WERI-Rb-1 (cell line): ENCODE measurements around the gene C11orf86.

Experiments
- DNase-seq: peaks from one replicate; pipeline ENCODE4 v3.0.0-alpha.2; 2020
- H3K27ac ChIP-seq: fragments of 250-450 bp; sonication (Bioruptor Pico); 2 replicates; pipeline ENCODE4 v1.5.1; 2020; ENCODE audit warnings: mild to moderate bottlenecking, moderate library complexity
- H3K27me3 ChIP-seq: fragments of 250-450 bp; sonication (Bioruptor Pico); 2 replicates; pipeline ENCODE4 v1.5.1; 2021; ENCODE audit warnings: mild to moderate bottlenecking, low read depth, moderate library complexity; ENCODE audit not compliant: insufficient read depth, severe bottlenecking
- H3K36me3 ChIP-seq: fragments of 250-450 bp; sonication (Bioruptor Pico); 2 replicates; pipeline ENCODE4 v1.5.1; 2020; ENCODE audit warnings: mild to moderate bottlenecking, moderate library complexity
- H3K4me3 ChIP-seq: 2 replicates; pipeline ENCODE4 v1.5.1; 2011; ENCODE audit warnings: low read depth, mild to moderate bottlenecking, control low read depth, low read length
- H3K9me3 ChIP-seq: fragments of 250-450 bp; sonication (Bioruptor Pico); 2 replicates; pipeline ENCODE4 v1.5.1; 2021; ENCODE audit warnings: mild to moderate bottlenecking, moderate library complexity; ENCODE audit not compliant: severe bottlenecking
- CTCF ChIP-seq: IDR thresholded peaks from 2 replicates; pipeline ENCODE4 v1.5.1; 2011; ENCODE audit warnings: low read depth, mild to moderate bottlenecking, control low read depth, inconsistent platforms, low read length

C11orf86 gene

GRCh38 chr11:67025750-67026149 is 50.6 kb downstream of the C11orf86 start:
- Histone ChIP-seq H3K27me3 (peaks cover 22% of the 10 kb centered on the region), H3K27ac (no peak overlapping the region), H3K9me3 (no peaks in the 10 kb centered on the region), H3K4me3 (no peak overlapping the region), H3K36me3 (no peaks in the 10 kb centered on the region)
- no peak for DNase-seq
- TF ChIP-seq CTCF, result no peak
